A549 (cell line): Measurements from ENCODE around the gene DPM1. TPM values are rescaled to one million over a fixed set of nuclear protein-coding genes. Genes with fewer than 3 reads are reported as not detected.

Experiments used
- ATAC-seq, 2 experiments: fragments of 200-7000 bp in 1 of 2; fragments of >200 bp in 1 of 2; cut with Nextera tagmentation in 1 of 2; cut with Tn5 transposase in 1 of 2; 3 replicates each; pipeline versions ENCODE4 v1.8.0 to v1.9.1; 2018 to 2020; ENCODE audit warnings: mild to moderate bottlenecking in 1 of 2, moderate library complexity in 1 of 2
- CTCF ChIA-PET: fragments of 300-600 bp; sonication (Branson Sonifier 250); formaldehyde crosslinking; extraction: SDS; loops from one replicate; lab custom pipeline; 2021; ENCODE audit warnings: antibody characterized with exemption, inconsistent platforms; lab: Yijun Ruan, JAX
- POLR2A ChIA-PET: fragments of 350-600 bp; formaldehyde crosslinking; extraction: SDS; loops from one replicate; lab custom pipeline; 2021; ENCODE audit warnings: antibody characterized with exemption, inconsistent platforms; lab: Yijun Ruan, JAX
- DNase-seq, 2 experiments: peaks; one replicate each; pipeline versions ENCODE4 v3.0.0 to v3.0.0-alpha.2; 2011 to 2016; ENCODE audit warnings: low read depth in 1 of 2, low spot score in 1 of 2
- FAIRE-seq: peaks from 2 replicates; lab custom pipeline; 2011; peaks lifted over from hg19 to GRCh38; lab: Jason Lieb, UNC
- H3K27ac ChIP-seq, 2 experiments: fragments of >200 bp; sonication (Bioruptor Twin); formaldehyde crosslinking; 3 replicates each; pipeline ENCODE4 v1.5.1; 2016 to 2017
- H3K4me1 ChIP-seq: fragments of >200 bp; sonication (Bioruptor Twin); formaldehyde crosslinking; 3 replicates; pipeline ENCODE4 v1.6.1; 2016
- H3K4me2 ChIP-seq: fragments of >200 bp; sonication (Bioruptor Twin); formaldehyde crosslinking; 3 replicates; pipeline ENCODE4 v1.6.1; 2016
- H3K4me3 ChIP-seq: fragments of >200 bp; sonication (Bioruptor Twin); formaldehyde crosslinking; 3 replicates; pipeline ENCODE4 v1.5.1; 2016
- H3K9me3 ChIP-seq: fragments of >200 bp; sonication (Bioruptor Twin); formaldehyde crosslinking; 3 replicates; pipeline ENCODE4 v1.6.1; 2016
- BCL3 ChIP-seq: fragments of >200 bp; sonication (Bioruptor Twin); formaldehyde crosslinking; IDR thresholded peaks from 3 replicates; pipeline ENCODE4 v1.6.1; 2016
- CBX8 ChIP-seq: fragments of 200-600 bp; sonication (generic); IDR thresholded peaks from 2 replicates; pipeline ENCODE4 v1.6.1; 2016
- CEBPB ChIP-seq, 2 experiments: fragments of >200 bp in 1 of 2; sonication (Bioruptor Twin) in 1 of 2; formaldehyde crosslinking in 1 of 2; IDR thresholded peaks; 2 replicates each; pipeline ENCODE4 v1.6.1; 2012 to 2016
- EHMT2 ChIP-seq: fragments of 200-600 bp; sonication (generic); IDR thresholded peaks from 2 replicates; pipeline ENCODE4 v1.6.1; 2016; ENCODE audit warnings: antibody characterized with exemption, low read depth, mild to moderate bottlenecking, moderate library complexity
- EP300 ChIP-seq, 2 experiments: fragments of >200 bp; sonication (Bioruptor Twin); formaldehyde crosslinking; IDR thresholded peaks; 2 replicates in 1 of 2; 3 replicates in 1 of 2; pipeline ENCODE4 v1.6.1; 2016 to 2017
- FOSL2 ChIP-seq, 2 experiments: fragments of 450-650 bp in 1 of 2; fragments of >200 bp in 1 of 2; sonication (Bioruptor Twin) in 1 of 2; formaldehyde crosslinking; IDR thresholded peaks; 2 replicates each; pipeline versions ENCODE4 v1.5.0 to v1.6.1; 2016 to 2020; ENCODE audit warnings: mild to moderate bottlenecking in 1 of 2, moderate library complexity in 1 of 2
- HDAC2 ChIP-seq: fragments of 200-600 bp; sonication (generic); IDR thresholded peaks from 2 replicates; pipeline ENCODE4 v1.6.1; 2016
- HEYL ChIP-seq: fragments of 250-450 bp; sonication (Bioruptor Pico); IDR thresholded peaks from 2 replicates; pipeline ENCODE4 v1.8.0; 2021; ENCODE audit warnings: mild to moderate bottlenecking, moderate library complexity
- HOXB13 ChIP-seq: fragments of 250-450 bp; sonication (Bioruptor Pico); IDR thresholded peaks from 2 replicates; pipeline ENCODE4 v1.5.0; 2020; ENCODE audit warnings: low read depth, mild to moderate bottlenecking, moderate library complexity
- JUN ChIP-seq, 2 experiments: fragments of >200 bp; sonication (Bioruptor Twin); formaldehyde crosslinking; IDR thresholded peaks; 2 replicates in 1 of 2; 3 replicates in 1 of 2; pipeline ENCODE4 v1.6.1; 2016 to 2017
- JUNB ChIP-seq: fragments of >200 bp; sonication (Bioruptor Twin); formaldehyde crosslinking; IDR thresholded peaks from 2 replicates; pipeline ENCODE4 v1.6.1; 2016
- PHF8 ChIP-seq: fragments of 200-600 bp; sonication (generic); IDR thresholded peaks from 2 replicates; pipeline ENCODE4 v1.6.1; 2016; ENCODE audit warnings: low read depth, mild to moderate bottlenecking, antibody characterized with exemption, moderate library complexity, borderline replicate concordance
- POLR2A ChIP-seq: IDR thresholded peaks from 2 replicates; pipeline ENCODE4 v1.6.1; 2012; ENCODE audit warnings: mild to moderate bottlenecking, low read length
- RARB ChIP-seq: fragments of 250-450 bp; sonication (Bioruptor Pico); IDR thresholded peaks from 2 replicates; pipeline ENCODE4 v1.8.0; 2021; ENCODE audit warnings: mild to moderate bottlenecking, moderate library complexity
- RCOR1 ChIP-seq: fragments of 150-350 bp; IDR thresholded peaks from 2 replicates; pipeline ENCODE4 v1.6.1; 2014; ENCODE audit warnings: antibody characterized with exemption, low read length, low read depth
- RFX5 ChIP-seq: fragments of 450-650 bp; IDR thresholded peaks from 2 replicates; pipeline ENCODE4 v1.7.1; 2014; ENCODE audit warnings: antibody characterized with exemption, mild to moderate bottlenecking, moderate library complexity
- SMC3 ChIP-seq: fragments of >200 bp; sonication (Bioruptor Twin); formaldehyde crosslinking; IDR thresholded peaks from 3 replicates; pipeline ENCODE4 v1.6.1; 2018; ENCODE audit warnings: inconsistent platforms
- ZFP36 ChIP-seq: fragments of 450-650 bp; IDR thresholded peaks from 2 replicates; pipeline ENCODE4 v1.6.1; 2014; ENCODE audit warnings: borderline replicate concordance; ENCODE audit not compliant: partially characterized antibody
- WGBS: methylation state at CpG from one replicate; pipeline ENCODE4 v1.1.6; 2017; ENCODE audit errors: missing lambda C conversion rate; 5-methylcytosine and 5-hydroxymethylcytosine counted together
- polyA plus RNA-seq, 4 experiments: library from polyadenylated mRNA; depleted of rRNA in 3 of 4; stranded (reverse); fragments of >200 nt; fragmentation: RNase III in 1 of 4; extraction: RNeasy Plus Mini Kit Qiagen cat#74134 plus additional on column Dnase treatment in 1 of 4; gene quantifications; 2 replicates in 3 of 4; 3 replicates in 1 of 4; pipeline ENCODE4 v1.2.3, GENCODE V29; 2011 to 2017
- TF ChIP-seq, protein P1 (sequence below): fragments of 150-350 bp; IDR thresholded peaks from 2 replicates; pipeline ENCODE4 v1.6.1; 2014; ENCODE audit warnings: low read depth, mild to moderate bottlenecking, low read length
- TF ChIP-seq, protein P2 (sequence below): fragments of 250-450 bp; sonication (Bioruptor Pico); IDR thresholded peaks from 2 replicates; pipeline ENCODE4 v1.5.0; 2020; ENCODE audit warnings: low read depth, mild to moderate bottlenecking, moderate library complexity
- TF ChIP-seq, protein P3 (sequence below): IDR thresholded peaks from 2 replicates; pipeline ENCODE4 v1.6.1; 2012
- TF ChIP-seq, protein P4 (sequence below): fragments of 450-650 bp; IDR thresholded peaks from 2 replicates; pipeline ENCODE4 v1.6.1; 2014; ENCODE audit warnings: antibody characterized with exemption

Gene DPM1
- polyA plus RNA-seq, 2 of the 4 experiments (the other 2 are of a cell fraction), result 104 to 106 TPM

DNA sequence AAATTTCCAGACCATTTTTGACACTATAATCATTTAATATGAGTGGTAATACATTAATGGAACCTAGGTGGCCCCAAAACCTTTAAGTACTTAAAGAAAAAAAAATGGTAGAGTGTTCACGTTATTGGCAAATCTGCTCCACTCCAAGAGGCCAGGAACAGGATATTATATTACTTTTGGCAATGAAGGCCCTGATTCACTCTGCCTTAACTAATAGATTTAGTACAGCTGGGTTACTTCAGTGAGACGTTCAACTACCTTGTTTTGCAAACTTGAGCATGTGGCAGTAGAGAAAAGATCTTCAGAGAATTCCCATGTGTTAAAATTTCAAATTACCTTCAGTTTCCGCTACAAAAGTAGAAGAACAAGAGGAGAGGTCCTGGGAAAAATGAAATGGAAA lies 39.9 kb downstream of the DPM1 start (continued):
- TF ChIP-seq, protein P1, sequence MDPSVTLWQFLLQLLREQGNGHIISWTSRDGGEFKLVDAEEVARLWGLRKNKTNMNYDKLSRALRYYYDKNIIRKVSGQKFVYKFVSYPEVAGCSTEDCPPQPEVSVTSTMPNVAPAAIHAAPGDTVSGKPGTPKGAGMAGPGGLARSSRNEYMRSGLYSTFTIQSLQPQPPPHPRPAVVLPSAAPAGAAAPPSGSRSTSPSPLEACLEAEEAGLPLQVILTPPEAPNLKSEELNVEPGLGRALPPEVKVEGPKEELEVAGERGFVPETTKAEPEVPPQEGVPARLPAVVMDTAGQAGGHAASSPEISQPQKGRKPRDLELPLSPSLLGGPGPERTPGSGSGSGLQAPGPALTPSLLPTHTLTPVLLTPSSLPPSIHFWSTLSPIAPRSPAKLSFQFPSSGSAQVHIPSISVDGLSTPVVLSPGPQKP, result no peak
- no peak for TF ChIP-seq RARB (CRISPR knock-in tag)
- no peak for TF ChIP-seq RFX5
- no peak for TF ChIP-seq HOXB13 (CRISPR knock-in tag)

DNA sequence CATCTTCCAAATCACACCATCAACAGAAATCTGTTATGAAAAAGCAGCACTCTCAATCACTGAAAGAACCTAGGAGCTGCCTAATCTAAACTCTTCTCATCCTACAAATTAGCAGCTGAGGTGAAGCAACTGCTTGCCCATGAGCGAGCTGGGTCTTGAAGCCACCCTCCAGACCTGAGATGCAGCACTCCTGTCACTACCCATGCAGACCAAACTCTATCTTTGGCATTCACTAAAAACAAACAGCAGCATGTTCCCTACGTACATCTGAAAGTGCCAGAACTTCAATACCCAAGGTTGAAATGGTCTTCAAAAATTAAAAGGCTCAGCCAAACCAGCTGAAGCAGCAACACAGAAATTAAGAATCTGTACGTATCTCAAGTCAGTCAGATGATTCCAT lies 41.4 kb downstream of the DPM1 start:
- H3K4me2 ChIP-seq, result no peak overlapping the region
- H3K27ac ChIP-seq, result no peak overlapping the region
- no peaks in the 10 kb centered on the region for H3K9me3 ChIP-seq
- TF ChIP-seq EHMT2 (no peak), RCOR1 (no peak), HEYL (CRISPR knock-in tag) (no peak), CBX8 (no peak), SMC3 (no peak), ZFP36 (no peak), POLR2A (no peak), BCL3 (no peak), HDAC2 (no peak), PHF8 (no peak), FOSL2 (IDR thresholded peaks at IDR 0.05) (no peak), FOSL2 (CRISPR knock-in tag; IDR thresholded peaks at IDR 0.05) (no peak), JUNB (no peak), CEBPB (IDR thresholded peaks at IDR 0.05) (no peak)
- TF ChIP-seq, protein P2, sequence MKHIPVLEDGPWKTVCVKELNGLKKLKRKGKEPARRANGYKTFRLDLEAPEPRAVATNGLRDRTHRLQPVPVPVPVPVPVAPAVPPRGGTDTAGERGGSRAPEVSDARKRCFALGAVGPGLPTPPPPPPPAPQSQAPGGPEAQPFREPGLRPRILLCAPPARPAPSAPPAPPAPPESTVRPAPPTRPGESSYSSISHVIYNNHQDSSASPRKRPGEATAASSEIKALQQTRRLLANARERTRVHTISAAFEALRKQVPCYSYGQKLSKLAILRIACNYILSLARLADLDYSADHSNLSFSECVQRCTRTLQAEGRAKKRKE (CRISPR knock-in tag), result no peak
- TF ChIP-seq, protein P3, sequence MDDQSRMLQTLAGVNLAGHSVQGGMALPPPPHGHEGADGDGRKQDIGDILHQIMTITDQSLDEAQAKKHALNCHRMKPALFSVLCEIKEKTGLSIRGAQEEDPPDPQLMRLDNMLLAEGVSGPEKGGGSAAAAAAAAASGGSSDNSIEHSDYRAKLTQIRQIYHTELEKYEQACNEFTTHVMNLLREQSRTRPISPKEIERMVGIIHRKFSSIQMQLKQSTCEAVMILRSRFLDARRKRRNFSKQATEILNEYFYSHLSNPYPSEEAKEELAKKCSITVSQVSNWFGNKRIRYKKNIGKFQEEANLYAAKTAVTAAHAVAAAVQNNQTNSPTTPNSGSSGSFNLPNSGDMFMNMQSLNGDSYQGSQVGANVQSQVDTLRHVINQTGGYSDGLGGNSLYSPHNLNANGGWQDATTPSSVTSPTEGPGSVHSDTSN, result no peak
- FAIRE-seq, result no peak
- POLR2A ChIA-PET, result interaction anchor here (1.5 kb wide), 1 partner anchor 11 kb away, joined by 3 read pairs; no protein-coding TSS in a partner anchor
- CTCF ChIA-PET, result interaction anchor here (0.5 to 18.7 kb wide), 5 partner anchors 13 to 707 kb away, joined by 3 to 167 read pairs (median 3); partner anchors contain the start of genes ADNP and BCAS4
- peaks cover 59% of the 10 kb centered on the region for H3K4me1 ChIP-seq
- ATAC-seq, result no peak
- H3K4me3 ChIP-seq, result no peak overlapping the region
- DNase-seq, result no peak
- WGBS, result 93% methylated on average over 3 of the region's 3 CpGs

DNA sequence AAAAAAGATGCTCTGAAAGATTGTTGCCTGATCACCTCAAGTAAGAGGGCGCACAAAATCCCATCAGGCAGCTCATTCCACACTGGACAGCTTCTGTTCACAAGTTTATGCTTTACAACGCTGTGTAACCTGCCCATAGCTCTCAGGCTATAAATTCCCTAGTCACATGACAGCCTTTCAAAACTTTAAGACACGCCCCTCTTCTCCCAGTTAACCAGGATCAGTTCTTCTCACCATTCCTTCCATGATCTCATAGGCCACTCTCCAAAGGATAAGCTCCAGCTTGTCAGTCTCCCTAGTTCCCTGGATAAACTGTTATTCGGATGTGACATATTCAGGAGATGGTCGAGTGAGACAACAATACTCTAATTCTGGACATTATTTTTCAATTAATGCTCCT lies 42.1 kb downstream of the DPM1 start:
- TF ChIP-seq EP300 (IDR thresholded peaks at IDR 0.05) (no peak), JUN (IDR thresholded peaks at IDR 0.05) (no peak)
- TF ChIP-seq, protein P4, sequence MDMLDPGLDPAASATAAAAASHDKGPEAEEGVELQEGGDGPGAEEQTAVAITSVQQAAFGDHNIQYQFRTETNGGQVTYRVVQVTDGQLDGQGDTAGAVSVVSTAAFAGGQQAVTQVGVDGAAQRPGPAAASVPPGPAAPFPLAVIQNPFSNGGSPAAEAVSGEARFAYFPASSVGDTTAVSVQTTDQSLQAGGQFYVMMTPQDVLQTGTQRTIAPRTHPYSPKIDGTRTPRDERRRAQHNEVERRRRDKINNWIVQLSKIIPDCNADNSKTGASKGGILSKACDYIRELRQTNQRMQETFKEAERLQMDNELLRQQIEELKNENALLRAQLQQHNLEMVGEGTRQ, result 0 out of 2 replicates have a peak, but pooled peaks have one; percentile 46
- DNase-seq (peak in 1 of 2 experiments; percentile 26), ATAC-seq (peak; percentile 45 to 61; a peak in 3 of 6 replicates), FAIRE-seq (no peak)
- Histone ChIP-seq H3K4me3 (no peak overlapping the region), H3K4me2 (no peak overlapping the region), H3K9me3 (no peaks in the 10 kb centered on the region), H3K27ac (no peak overlapping the region), H3K4me1 (peaks cover 53% of the 10 kb centered on the region)
- WGBS, result 59% methylated on average over 5 of the region's 5 CpGs
- ChIA-PET POLR2A (interaction anchor here (1.0 to 1.5 kb wide), 3 partner anchors 11 to 42 kb away, joined by 3 to 6 read pairs (median 3); partner anchors contain the start of genes ADNP, DPM1 and MOCS3), CTCF (interaction anchor here (0.6 to 18.7 kb wide), 5 partner anchors 13 to 729 kb away, joined by 3 to 167 read pairs (median 3); partner anchors contain the start of genes ADNP and BCAS4)
